GM03348 (cell line): ENCODE measurements around the gene CYP46A1.

Source experiments
- DNase-seq: peaks from one replicate; pipeline ENCODE4 v3.0.0; 2012; ENCODE audit warnings: low spot score

Gene CYP46A1

DNA sequence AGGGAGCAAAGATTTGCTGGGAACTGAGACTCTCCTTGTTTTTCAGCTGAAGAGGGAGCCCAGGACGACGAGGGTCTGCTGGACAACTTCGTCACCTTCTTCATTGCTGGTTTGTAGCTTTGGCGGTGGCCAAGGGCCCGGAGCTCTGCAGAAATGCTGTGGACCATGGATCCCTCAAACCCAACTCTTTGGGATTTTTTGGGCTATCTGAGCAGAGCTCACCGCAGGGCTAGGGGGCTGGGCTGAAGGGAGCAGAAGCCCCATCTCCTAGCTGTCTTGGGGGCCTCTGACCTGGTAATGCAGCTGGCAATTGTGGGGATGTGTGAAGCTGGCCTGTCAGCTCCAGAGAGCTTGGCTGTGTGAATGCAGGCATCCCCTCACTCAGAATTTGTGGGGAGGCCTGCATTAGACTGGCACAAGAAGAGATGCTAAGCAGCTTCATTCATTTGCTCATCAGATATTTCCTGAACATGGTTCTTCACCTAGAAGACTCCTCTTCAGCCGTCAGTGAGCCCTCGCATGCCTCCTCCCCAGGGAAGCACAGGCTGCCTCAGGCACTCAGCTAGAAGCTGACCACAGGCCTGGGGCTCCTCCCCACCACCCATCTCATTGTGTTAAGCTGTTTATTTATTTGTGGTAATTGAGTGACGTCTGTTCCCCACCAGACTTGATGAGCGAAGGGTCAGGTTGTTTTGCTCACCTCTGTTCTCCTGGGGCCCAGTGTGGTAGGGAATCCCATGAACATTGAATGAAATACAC is 32.2 kb downstream of the CYP46A1 start:
- DNase-seq, result no peak

GRCh38 chr14:99716850-99717681 is 33.0 kb downstream of the CYP46A1 start:
- no peak for DNase-seq

- peak; percentile 2 for DNase-seq
Measured at GRCh38 chr14:99717682-99718013, 33.5 kb downstream of the CYP46A1 start.

DNA sequence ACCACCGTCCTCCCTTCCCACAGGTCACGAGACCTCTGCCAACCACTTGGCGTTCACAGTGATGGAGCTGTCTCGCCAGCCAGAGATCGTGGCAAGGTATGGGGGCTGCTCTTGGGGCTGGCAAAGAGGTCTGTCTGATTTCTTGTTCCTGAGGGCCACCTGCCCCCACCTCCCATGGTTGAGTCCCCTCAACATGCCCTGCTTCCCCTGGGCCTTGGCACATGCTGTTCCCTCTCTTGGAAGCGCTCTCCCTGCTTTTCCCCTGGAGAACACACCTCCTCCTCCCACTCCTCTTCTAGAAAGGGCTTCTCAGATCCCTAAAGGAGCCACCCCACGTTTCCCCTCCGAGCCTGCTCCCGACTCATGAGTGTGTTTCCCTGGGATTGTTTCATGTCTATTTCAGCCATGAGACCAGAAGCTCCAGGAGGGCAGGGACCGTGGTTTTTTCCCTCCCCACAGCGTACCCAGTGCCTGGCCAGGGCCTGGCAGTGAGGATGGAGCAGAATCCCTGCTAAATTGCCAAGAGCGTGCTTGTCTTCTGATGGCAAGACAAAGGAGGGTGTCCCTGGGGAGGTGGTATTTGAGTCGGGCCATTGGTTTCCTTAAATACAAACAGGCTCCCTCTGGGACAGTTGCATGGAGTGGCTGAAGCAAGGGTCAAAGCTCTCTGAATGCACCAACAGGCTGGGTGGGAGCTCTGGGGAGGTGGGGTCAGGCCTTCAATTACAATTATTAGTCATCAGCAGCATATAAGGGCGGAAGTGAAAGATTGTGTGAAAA is 34.1 kb downstream of the CYP46A1 start:
- DNase-seq, result no peak

GRCh38 chr14:99718811-99719192 is 34.7 kb downstream of the CYP46A1 start:
- DNase-seq, result no peak

GRCh38 chr14:99720941-99721791 is 37.1 kb downstream of the CYP46A1 start:
- DNase-seq, result no peak

GRCh38 chr14:99721792-99722516 is 37.9 kb downstream of the CYP46A1 start:
- DNase-seq, result no peak

DNA sequence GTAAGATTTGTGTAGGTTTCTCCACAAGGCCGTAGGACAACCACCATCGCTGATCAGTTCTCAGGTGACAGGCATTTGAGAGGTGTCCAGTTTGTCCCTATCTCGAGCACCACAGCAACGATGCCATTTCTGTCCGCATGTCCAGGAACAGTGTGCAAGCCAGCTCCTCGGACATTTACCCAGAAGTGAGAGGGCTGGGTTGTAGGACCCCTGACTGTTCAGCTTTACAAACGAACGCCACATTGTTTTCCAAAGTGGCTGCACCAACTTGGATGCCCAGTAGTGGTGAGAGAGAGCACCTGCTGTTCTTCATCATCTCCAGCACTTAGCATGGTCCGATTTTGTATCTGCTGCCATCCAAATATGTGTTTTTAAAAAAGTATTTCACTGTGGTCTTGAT is 38.6 kb downstream of the CYP46A1 start:
- DNase-seq, result no peak

GRCh38 chr14:99724196-99724891 is 40.2 kb downstream of the CYP46A1 start:
- no peak for DNase-seq

GRCh38 chr14:99724939-99725773 is 41.1 kb downstream of the CYP46A1 start:
- no peak for DNase-seq

- DNase-seq, result no peak
Measured at GRCh38 chr14:99725774-99726537, 41.9 kb downstream of the CYP46A1 start.

DNA sequence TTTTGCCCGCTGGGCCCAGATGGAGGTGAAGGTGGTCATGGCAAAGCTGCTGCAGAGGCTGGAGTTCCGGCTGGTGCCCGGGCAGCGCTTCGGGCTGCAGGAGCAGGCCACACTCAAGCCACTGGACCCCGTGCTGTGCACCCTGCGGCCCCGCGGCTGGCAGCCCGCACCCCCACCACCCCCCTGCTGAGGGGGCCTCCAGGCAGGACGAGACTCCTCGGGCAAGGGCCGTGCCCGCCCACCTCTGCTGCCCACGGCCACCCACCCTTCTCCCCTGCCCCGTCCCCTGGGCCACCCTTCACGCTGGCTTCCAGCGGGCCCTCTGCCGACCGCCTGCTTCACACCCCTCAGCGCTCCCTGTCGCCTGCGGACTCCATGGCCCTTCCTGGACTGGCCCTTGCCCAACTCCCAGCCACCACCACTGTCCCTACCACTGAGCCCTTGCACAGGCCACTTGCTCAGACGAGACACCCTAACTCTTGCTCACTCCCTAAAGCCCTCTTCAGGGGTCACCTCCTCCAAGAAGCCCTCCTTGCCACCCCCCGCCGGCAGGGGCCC is 42.5 kb downstream of the CYP46A1 start:
- no peak for DNase-seq

DNA sequence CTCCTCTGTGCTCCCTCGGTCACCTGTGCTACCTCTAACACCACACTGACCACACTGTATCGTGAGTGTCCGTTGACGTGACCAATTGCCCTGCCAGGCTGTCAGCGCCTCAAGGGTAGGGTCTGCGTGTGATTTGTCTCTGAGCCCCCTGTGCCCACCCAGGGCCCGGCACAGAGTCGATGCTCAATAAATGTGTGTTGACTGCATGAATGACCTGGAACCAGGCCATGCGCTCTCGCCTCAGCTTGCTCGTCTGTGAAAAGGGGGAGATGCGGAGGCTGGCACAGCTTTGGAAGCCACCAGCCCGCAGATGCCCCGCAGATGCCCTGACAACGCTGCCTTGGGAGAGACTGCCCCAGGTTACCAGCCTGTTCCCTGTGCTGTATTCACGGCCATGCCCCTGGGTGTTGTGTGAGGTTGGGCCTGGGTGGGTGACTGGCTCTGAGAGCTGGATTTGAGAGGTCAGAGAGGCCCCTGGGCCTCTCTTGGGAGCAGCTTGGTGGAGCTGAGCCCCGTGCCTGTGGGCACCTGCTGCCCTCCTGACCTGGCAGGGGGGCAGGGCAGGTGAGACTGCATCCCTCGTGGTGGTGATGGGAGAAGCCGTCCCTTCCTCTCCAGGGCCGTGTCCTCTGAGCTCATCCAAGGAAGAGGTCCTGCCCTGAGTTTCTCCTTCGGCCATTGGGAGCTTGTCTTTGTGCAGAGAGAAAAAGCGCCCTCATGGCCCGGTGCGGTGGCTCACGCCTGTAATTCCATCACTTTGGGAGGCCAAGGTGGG is 43.2 kb downstream of the CYP46A1 start:
- no peak for DNase-seq

GRCh38 chr14:99728231-99728920 is 44.3 kb downstream of the CYP46A1 start:
- no peak for DNase-seq

GRCh38 chr14:99728981-99729451 is 44.9 kb downstream of the CYP46A1 start:
- DNase-seq, result no peak

DNA sequence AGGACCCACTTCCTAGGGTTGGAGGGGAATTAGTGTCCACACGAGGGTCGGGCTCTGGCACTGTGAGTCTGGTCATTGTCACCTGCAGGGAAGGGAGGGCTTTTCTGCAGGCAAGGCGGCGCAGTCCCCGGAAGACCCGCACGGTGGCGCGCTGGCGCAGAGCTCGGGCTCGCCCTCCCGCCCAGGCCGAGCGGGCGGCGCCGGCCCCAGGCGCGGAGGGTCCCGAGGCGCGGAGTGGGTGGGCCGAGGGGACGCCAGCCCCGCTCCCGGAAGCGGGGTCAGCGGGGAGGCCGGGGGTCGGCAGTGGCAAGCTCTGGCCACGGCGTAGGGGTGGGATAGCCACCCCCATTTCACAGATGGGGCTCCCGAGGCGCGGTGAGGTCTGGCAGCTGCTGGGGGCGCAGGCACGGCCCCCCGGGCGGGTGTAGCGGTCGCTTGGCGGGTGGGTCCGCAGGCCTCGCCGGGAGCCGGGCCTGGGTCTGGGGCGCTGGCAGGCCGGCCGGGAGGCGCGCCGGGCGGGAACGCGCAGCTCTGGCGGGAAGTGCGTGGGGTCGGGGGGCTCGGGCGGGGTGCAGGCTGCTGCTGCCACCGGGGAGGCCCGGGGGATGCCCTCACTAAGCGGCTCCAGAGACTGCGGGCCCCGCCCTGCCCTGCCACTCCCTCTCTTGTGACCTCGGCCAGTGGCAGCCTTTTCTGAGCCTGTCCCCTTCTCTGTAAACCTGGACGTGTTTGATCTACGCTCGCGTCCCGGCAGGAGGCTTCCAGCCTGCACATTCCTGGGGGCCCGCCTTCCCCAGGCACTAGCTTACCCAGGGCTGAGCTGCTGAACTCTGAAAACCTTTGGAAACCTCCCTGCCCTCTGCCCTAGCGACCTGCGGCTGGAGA is 46.1 kb downstream of the CYP46A1 start:
- peak; percentile 93 for DNase-seq
